ES-I3 (cell line): ENCODE data around the gene HOXC6.

ENCODE experiments used
- H3K36me3 ChIP-seq: 2 replicates; pipeline ENCODE4 v1.6.1; 2013; ENCODE audit warnings: mild to moderate bottlenecking, low read length, control low read depth, moderate library complexity; ENCODE audit not compliant: insufficient read depth
- H3K4me1 ChIP-seq: 2 replicates; pipeline ENCODE4 v1.6.1; 2013; ENCODE audit warnings: mild to moderate bottlenecking, control low read depth, low read length; ENCODE audit not compliant: insufficient read depth
- H3K9ac ChIP-seq: 2 replicates; pipeline ENCODE4 v1.6.1; 2013; ENCODE audit warnings: low read depth, mild to moderate bottlenecking, low read length, moderate library complexity
- H3K9me3 ChIP-seq: 2 replicates; pipeline ENCODE4 v1.6.1; 2013; ENCODE audit warnings: mild to moderate bottlenecking, low read length, moderate library complexity; ENCODE audit not compliant: control insufficient read depth, insufficient read depth

The HOXC6 gene

GRCh38 chr12:54014377-54015017, 13.7 kb upstream of the HOXC6 start:
- Histone ChIP-seq H3K9ac (no peak overlapping the region), H3K4me1 (no peaks in the 10 kb centered on the region), H3K9me3 (no peaks in the 10 kb centered on the region), H3K36me3 (no peaks in the 10 kb centered on the region)

DNA sequence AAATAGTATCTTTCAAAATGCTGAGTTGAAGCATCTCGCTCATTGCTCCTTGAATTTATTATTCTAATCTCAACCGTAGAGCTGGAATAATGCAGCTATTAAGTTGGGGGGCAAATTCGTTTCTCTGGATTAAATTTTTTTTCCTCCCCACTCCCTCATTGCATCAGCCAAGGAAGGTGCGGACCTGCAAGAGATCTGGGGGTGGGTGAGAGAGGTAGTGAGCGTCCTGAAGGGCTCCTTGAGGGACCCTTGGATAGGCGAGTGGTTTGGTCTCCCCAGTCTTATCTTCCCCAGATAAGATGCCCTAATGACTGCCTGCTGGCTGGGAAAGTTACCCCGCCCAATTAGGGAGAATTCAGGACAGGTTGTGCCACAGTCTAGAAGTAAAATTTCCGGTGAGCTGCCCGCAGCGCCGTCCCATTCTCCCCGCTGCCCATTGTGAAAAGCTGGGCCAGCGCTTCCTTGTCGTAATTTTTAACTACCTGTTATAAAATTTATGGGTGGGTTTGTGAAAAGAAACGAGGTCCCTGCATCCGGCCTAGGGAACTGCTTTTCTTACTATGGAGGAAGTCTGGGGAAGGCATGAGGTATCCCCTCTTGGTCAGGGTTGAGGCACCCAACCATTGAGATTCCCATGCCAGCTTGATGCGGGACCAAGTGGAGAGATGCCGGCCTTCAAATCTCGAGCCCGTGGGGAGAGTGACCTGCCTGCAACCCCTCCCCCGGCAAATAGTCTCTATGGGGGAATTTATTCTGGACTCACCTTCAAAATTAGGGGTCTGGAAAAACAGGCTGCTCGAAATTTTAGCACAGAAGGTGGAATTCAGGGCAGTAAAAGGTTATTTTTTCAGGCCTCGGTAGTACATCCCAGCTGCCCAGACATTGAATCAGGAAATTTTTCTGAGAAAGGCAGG, 13.0 kb upstream of the HOXC6 start:
- no peaks in the 10 kb centered on the region for H3K36me3 ChIP-seq
- no peaks in the 10 kb centered on the region for H3K9me3 ChIP-seq
- no peaks in the 10 kb centered on the region for H3K4me1 ChIP-seq
- H3K9ac ChIP-seq: no peak overlapping the region

DNA sequence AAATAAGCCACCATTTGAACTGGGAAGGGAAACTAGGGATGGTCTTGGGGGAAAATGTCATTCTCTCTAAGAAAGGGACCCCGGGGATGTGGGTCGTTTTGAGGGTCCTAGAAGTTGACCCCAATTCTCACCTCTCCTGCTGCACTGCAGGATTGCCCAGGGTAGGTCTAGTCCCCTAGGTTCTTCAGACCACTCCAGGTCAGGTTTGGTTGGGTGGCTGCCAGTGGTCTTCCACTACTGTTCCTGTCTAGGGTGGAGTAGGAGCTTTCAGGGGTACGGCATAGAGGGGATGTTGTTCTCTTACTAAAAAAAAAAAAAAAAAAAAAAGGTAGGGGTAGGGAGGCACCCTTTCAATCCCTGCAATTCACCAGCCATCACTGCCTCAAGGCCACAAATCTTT, 12.2 kb upstream of the HOXC6 start:
- Histone ChIP-seq H3K9ac (no peak overlapping the region), H3K4me1 (no peaks in the 10 kb centered on the region), H3K9me3 (no peaks in the 10 kb centered on the region), H3K36me3 (no peaks in the 10 kb centered on the region)

DNA sequence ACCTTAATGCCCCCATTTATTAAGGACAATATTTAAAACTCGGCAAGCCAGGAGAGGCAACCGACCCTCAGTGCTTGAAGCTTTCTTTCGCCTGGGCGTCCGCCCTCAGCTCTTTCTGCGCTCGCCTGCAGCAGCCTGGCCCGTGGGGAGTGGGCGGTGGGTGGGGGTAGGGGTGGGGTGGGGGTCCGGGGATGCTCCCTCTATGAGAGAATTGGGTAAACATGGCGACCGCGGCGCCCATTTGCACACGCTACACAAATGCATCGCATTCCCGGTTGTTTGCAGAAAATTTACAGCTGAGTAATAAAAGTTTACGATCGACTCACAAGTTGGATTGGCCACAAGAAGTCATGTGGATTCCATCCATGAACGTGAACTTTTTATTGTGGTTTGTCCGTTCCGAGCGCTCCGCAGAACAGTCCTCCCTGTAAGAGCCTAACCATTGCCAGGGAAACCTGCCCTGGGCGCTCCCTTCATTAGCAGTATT, 11.7 kb upstream of the HOXC6 start:
- Histone ChIP-seq H3K9ac (no peak overlapping the region), H3K4me1 (no peaks in the 10 kb centered on the region), H3K36me3 (no peaks in the 10 kb centered on the region), H3K9me3 (no peaks in the 10 kb centered on the region)

DNA sequence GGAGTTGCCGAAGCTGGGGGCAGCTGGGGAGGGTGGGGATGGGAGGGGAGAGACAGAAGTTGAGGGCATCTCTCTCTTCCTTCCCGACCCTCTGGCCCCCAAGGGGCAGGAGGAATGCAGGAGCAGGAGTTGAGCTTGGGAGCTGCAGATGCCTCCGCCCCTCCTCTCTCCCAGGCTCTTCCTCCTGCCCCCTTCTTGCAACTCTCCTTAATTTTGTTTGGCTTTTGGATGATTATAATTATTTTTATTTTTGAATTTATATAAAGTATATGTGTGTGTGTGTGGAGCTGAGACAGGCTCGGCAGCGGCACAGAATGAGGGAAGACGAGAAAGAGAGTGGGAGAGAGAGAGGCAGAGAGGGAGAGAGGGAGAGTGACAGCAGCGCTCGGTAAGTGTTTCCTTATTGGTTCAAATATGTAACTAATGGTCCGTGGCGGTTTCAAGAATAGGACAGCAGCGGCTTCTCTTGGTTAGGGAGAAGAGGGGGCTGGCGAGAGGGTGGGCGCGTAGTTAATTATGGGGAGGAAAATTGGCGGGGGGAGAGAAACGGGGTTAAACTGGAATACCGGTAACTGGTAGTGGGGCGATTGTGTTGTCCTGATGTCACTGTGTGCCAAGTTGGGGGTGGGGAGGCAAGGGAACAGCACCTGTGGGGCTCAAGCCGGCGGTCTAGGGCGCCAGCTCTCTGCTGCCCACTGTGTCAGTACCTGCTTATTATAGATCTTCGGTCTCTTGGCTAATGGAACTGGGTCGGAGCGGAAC, 11.0 kb upstream of the HOXC6 start:
- Histone ChIP-seq H3K4me1 (no peaks in the 10 kb centered on the region), H3K9me3 (no peaks in the 10 kb centered on the region), H3K9ac (peak overlapping the region; percentile 46; the same call in 1 of the 2 replicates), H3K36me3 (no peaks in the 10 kb centered on the region)

- Histone ChIP-seq H3K4me1 (no peaks in the 10 kb centered on the region), H3K9ac (peak overlapping the region; percentile 46; the same call in 1 of the 2 replicates), H3K9me3 (no peaks in the 10 kb centered on the region), H3K36me3 (no peaks in the 10 kb centered on the region)
These were observed 10.3 kb upstream of the HOXC6 start for GRCh38 chr12:54017878-54018467.

GRCh38 chr12:54018468-54018984, 9.7 kb upstream of the HOXC6 start:
- Histone ChIP-seq H3K9me3 (no peaks in the 10 kb centered on the region), H3K4me1 (no peaks in the 10 kb centered on the region), H3K36me3 (no peaks in the 10 kb centered on the region), H3K9ac (peak overlapping the region; percentile 46; the same call in 1 of the 2 replicates)

GRCh38 chr12:54019091-54019811, 9.0 kb upstream of the HOXC6 start:
- Histone ChIP-seq H3K36me3 (no peaks in the 10 kb centered on the region), H3K4me1 (no peaks in the 10 kb centered on the region), H3K9ac (no peak overlapping the region; the same call in 1 of the 2 replicates), H3K9me3 (no peaks in the 10 kb centered on the region)

DNA sequence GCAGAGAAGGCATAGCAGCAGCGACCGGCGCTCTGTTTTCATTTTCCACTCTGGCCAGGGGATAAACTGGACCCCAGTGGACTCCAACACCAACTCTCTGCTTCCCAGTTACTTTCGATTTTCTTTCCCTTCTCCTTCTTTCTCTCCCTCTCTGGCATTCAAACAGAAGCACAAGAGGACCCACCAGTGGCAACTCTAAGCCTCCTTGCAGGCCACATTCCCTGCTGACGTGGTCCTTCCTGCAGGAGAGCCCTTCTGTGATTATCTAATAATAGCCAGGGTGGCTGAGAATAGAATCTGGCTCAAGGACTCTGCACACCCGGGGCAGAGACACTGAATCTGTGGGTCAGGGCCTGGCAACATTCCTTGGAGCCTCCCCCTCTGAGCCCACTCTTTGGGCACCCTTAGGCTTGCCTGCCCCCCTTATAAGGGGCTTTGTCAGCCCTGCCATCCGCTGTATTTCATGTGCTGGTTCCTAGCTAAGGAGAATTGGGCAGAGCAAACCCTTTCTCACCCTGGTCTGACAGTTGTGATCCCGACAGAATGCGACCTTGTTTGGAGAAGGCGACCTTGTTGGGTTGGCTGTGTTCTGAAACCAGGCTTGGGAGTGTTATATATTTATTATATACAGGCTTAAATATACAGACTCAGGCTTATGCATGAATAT, 8.2 kb upstream of the HOXC6 start:
- H3K36me3 ChIP-seq: no peaks in the 10 kb centered on the region
- H3K9ac ChIP-seq: no peak overlapping the region
- no peaks in the 10 kb centered on the region for H3K4me1 ChIP-seq
- H3K9me3 ChIP-seq: no peaks in the 10 kb centered on the region

GRCh38 chr12:54020591-54021405, 7.4 kb upstream of the HOXC6 start:
- no peaks in the 10 kb centered on the region for H3K36me3 ChIP-seq
- no peaks in the 10 kb centered on the region for H3K9me3 ChIP-seq
- H3K4me1 ChIP-seq: no peaks in the 10 kb centered on the region
- H3K9ac ChIP-seq: no peak overlapping the region

GRCh38 chr12:54021432-54022013, 6.7 kb upstream of the HOXC6 start:
- no peaks in the 10 kb centered on the region for H3K4me1 ChIP-seq
- no peaks in the 10 kb centered on the region for H3K9me3 ChIP-seq
- H3K36me3 ChIP-seq: no peaks in the 10 kb centered on the region
- H3K9ac ChIP-seq: no peak overlapping the region
